ENCODE data around the gene ACOXL.

The ACOXL gene

GRCh38 chr2:110725859-110726258, 6.5 kb upstream of the ACOXL start:
- no peak for DNase-seq (ENCODE audit: low read depth)
- no peak for TF ChIP-seq CTCF (IDR thresholded peaks at IDR 0.05; ENCODE audit: insufficient read depth, low read depth, low read length, missing control alignments)
- no peak overlapping the region for H3K4me3 ChIP-seq (ENCODE audit: low read length)

- H3K4me3 ChIP-seq (ENCODE audit: low read length): no peak overlapping the region
- TF ChIP-seq CTCF (IDR thresholded peaks at IDR 0.05; ENCODE audit: insufficient read depth, low read depth, low read length, missing control alignments): no peak
- no peak for DNase-seq (ENCODE audit: low read depth)
Observed at GRCh38 chr2:110726285-110726684, 6.1 kb upstream of the ACOXL start.

GRCh38 chr2:110727923-110728322, 4.5 kb upstream of the ACOXL start:
- no peak overlapping the region for H3K4me3 ChIP-seq (ENCODE audit: low read length)
- no peak for TF ChIP-seq CTCF (IDR thresholded peaks at IDR 0.05; ENCODE audit: insufficient read depth, low read depth, low read length, missing control alignments)
- no peak for DNase-seq (ENCODE audit: low read depth)

- no peak for DNase-seq (ENCODE audit: low read depth)
- TF ChIP-seq CTCF (IDR thresholded peaks at IDR 0.05; ENCODE audit: insufficient read depth, low read depth, low read length, missing control alignments): no peak
- no peak overlapping the region for H3K4me3 ChIP-seq (ENCODE audit: low read length)
Observed at GRCh38 chr2:110729106-110729505, 3.3 kb upstream of the ACOXL start.

GRCh38 chr2:110731064-110731463, 1.3 kb upstream of the ACOXL start:
- TF ChIP-seq CTCF (IDR thresholded peaks at IDR 0.05; ENCODE audit: insufficient read depth, low read depth, low read length, missing control alignments): no peak
- DNase-seq (ENCODE audit: low read depth): no peak
- H3K4me3 ChIP-seq (ENCODE audit: low read length): no peak overlapping the region

- no peak overlapping the region for H3K4me3 ChIP-seq (ENCODE audit: low read length)
- no peak for TF ChIP-seq CTCF (IDR thresholded peaks at IDR 0.05; ENCODE audit: insufficient read depth, low read depth, low read length, missing control alignments)
- DNase-seq (ENCODE audit: low read depth): no peak
Observed at GRCh38 chr2:110735366-110735765, 3.0 kb downstream of the ACOXL start.

- DNase-seq (ENCODE audit: low read depth): no peak
- no peak overlapping the region for H3K4me3 ChIP-seq (ENCODE audit: low read length)
- no peak for TF ChIP-seq CTCF (IDR thresholded peaks at IDR 0.05; ENCODE audit: insufficient read depth, low read depth, low read length, missing control alignments)
Observed at GRCh38 chr2:110737783-110738182, 5.4 kb downstream of the ACOXL start.

All from epithelial cell of esophagus (primary cell).